ENCODE data around the gene GABRB3.

DNA sequence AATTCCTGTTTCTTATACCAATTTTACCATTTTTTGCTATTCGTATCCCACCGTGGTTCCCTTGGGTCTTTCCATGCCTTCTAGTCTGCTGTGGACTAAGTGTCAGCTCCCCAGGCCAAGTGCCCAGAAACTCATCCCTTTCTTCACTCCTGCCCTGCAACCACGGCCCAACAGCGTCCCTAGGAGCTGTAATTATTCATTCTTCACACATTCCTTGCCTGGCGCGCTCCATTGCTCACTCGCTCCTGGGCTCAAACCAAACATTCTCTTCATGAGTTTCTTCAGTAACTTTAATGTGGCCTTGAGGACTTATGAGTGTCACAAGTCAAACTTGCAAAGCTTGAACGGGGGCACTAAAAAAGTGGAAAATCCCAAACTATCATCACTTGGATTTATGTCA is 15.7 kb downstream of the GABRB3 start:
- TF ChIP-seq, protein P1, sequence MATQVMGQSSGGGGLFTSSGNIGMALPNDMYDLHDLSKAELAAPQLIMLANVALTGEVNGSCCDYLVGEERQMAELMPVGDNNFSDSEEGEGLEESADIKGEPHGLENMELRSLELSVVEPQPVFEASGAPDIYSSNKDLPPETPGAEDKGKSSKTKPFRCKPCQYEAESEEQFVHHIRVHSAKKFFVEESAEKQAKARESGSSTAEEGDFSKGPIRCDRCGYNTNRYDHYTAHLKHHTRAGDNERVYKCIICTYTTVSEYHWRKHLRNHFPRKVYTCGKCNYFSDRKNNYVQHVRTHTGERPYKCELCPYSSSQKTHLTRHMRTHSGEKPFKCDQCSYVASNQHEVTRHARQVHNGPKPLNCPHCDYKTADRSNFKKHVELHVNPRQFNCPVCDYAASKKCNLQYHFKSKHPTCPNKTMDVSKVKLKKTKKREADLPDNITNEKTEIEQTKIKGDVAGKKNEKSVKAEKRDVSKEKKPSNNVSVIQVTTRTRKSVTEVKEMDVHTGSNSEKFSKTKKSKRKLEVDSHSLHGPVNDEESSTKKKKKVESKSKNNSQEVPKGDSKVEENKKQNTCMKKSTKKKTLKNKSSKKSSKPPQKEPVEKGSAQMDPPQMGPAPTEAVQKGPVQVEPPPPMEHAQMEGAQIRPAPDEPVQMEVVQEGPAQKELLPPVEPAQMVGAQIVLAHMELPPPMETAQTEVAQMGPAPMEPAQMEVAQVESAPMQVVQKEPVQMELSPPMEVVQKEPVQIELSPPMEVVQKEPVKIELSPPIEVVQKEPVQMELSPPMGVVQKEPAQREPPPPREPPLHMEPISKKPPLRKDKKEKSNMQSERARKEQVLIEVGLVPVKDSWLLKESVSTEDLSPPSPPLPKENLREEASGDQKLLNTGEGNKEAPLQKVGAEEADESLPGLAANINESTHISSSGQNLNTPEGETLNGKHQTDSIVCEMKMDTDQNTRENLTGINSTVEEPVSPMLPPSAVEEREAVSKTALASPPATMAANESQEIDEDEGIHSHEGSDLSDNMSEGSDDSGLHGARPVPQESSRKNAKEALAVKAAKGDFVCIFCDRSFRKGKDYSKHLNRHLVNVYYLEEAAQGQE (IDR thresholded peaks at IDR 0.05; ENCODE audit: borderline replicate concordance), result no peak
- no peak for TF ChIP-seq EZH2 (IDR thresholded peaks at IDR 0.05; ENCODE audit: borderline replicate concordance, insufficient read depth, low read length, poor library complexity, severe bottlenecking)
